ENCODE results near the gene ACE2.

Gene ACE2

DNA sequence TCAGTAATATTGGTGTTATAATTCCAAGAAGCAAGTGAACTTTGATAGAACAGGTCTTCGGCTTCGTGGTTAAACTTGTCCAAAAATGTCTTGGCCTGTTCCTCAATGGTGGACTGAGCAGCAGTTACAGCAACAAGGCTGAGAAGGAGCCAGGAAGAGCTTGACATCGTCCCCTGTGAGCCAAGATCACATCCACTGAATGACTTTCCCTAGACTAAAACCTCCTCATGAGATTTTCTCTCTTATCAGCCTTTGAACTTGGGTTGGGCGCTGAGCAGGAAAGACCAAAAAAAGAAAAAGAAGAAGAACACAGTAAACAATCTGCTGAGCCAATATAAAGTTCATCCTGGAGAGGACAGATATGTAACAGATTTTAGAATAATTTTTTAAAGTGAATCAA, at the start of gene ACE2:
ACE2 (minus strand) TSS at position 216 of the 400 bp plus-strand sequence; CDS start at position 167, 49 bp downstream.
- TF ChIP-seq, protein P1, sequence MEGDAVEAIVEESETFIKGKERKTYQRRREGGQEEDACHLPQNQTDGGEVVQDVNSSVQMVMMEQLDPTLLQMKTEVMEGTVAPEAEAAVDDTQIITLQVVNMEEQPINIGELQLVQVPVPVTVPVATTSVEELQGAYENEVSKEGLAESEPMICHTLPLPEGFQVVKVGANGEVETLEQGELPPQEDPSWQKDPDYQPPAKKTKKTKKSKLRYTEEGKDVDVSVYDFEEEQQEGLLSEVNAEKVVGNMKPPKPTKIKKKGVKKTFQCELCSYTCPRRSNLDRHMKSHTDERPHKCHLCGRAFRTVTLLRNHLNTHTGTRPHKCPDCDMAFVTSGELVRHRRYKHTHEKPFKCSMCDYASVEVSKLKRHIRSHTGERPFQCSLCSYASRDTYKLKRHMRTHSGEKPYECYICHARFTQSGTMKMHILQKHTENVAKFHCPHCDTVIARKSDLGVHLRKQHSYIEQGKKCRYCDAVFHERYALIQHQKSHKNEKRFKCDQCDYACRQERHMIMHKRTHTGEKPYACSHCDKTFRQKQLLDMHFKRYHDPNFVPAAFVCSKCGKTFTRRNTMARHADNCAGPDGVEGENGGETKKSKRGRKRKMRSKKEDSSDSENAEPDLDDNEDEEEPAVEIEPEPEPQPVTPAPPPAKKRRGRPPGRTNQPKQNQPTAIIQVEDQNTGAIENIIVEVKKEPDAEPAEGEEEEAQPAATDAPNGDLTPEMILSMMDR (IDR thresholded peaks at IDR 0.05): no peak

DNA sequence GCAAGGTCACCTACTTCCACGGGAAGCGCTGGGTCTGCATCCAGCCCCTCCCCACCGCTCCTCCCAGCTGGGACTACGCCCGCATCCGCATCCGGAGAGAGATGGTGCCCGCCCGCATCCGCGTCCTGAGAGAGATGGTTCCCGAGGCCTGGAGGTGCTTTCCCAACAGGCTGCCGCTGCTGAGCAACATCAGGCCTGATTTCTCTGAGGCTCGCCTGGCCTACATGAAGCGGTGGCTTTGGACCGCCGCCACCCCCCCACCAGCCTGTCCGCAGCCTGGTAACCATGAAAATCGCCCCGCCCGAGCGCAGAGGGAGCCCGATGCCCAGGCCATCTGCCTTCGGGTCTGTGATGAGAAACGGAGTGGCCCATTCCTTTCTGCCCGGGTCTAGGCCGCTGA, 45.8 kb upstream of the ACE2 start:
- TF ChIP-seq, protein P1 (IDR thresholded peaks at IDR 0.05): no peak

DNA sequence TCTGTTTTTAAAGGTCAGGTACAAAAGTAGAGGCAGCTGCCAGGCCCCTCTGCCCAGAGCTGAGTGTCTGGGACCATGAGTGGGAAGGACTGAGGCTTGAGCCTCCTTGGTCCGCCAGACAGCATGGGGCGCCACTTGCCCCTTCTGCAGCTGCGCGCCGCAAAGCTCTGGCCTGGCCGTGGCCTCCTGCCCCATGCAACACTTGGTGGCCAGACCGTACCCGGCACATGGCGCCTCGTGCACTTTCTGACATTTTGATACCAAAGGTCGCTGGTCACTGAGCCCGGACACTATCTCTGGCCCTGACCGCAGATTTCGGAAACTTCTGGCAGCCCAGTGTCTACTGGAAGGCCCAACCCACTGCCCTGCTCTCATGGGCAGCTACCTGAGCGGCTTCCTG, 45.3 kb upstream of the ACE2 start:
- TF ChIP-seq, protein P1 (IDR thresholded peaks at IDR 0.05): no peak

DNA sequence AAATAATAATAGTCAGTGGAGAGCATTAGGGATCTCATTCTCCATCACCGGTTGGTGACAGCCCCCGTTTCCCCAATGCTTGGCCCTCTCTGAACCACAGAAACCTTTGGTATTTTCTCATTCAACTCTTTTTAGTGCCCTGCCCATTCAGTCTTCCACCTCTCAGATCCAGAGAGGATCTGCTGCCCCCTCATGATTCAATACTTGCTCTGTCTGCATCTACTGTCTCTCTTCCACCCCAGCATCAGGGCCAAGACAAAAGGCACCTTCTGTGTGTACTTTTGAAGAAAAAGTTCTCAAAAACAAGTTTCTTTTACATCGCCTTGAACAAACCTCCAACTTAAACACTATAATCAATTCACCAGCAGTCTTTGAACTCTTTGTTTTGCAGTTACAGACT, 44.5 kb upstream of the ACE2 start:
- TF ChIP-seq, protein P1 (IDR thresholded peaks at IDR 0.05): no peak

DNA sequence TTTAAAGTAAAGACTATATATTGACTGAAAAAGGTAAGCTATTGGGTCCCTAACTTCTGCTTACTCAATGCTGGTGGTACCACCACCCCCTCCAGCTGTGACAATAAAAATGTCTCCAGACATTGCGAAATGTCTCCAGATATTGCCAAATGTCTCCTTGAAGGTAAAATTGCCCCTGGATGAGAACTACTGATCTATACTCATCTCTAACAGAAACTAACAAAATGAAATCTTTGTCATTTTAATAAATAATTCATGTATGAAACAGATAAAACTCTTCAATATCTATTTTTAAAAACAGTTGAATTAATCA, 43.8 kb upstream of the ACE2 start:
- TF ChIP-seq, protein P1 (IDR thresholded peaks at IDR 0.05): no peak

DNA sequence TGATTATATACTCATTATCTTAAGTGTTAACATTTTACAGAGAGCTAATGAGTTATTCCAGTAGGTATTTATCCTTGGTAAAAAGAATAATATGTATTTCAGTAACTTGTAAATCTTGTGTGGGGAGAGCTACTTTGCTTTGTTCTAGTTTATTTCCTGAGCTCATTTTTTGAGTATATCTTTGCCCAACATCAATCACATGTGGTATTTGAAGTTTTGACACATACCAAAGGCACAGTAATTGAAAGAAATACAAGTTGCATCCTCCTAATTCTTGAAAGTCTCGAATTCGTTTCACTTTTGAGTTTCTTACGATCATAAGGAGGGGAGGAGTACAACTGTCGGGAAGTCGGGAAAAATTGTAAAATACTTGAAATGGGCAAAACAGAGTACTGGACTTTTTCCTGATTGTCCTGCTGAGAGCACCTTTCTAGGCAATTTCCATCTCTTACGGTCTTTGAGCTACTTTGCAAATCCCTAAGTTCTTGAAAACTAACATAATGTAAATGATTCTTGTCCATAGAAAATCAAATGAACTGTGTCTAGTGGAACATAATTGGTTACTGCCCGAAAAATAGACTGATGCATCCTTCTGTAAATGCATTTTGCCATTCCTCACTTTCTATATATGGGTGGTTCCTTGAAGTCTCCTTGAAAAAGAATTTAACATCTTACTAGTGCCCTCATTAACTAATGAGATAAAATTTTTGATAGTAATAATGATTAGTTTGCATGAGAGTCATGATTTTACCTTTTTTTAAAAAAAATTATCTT, 43.2 kb upstream of the ACE2 start:
- TF ChIP-seq, protein P1 (IDR thresholded peaks at IDR 0.05): no peak

DNA sequence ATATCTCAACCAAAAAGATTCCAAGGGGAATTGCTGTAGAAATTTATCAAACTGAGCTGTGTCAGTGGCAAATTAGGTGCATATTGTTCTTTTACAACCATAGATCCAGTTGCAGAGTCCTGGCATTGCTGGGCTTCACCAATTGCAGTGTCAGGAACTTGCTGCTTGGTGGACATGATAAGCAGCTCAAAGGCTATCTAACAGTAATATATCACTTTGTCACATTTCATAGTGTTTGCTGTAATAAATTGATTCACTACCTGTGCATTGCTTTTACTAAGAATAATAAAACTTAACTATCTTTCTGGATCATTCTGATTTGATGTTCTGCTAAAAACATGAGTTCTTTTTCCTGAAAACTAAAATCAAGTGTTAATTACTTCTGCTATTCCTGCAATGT, 30.9 kb upstream of the ACE2 start:
- TF ChIP-seq, protein P1 (IDR thresholded peaks at IDR 0.05): no peak

DNA sequence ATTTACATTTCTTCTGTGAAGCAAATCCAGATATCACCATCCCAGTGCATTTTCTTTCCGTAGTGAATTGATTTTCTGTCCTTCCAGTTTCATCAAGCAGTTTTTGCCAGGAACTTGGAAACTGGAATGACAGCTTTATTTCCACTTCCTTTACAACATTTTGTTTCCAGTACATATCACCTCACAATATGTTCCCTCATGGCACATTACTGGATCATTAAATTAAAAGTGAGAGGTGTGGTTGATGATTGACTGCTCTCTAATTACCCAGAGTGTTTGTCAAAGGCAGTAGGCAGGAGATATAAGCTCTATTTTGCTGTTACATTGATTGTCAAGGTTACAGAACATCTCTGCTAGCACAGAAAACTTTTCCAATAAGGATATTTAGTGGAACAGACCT, 22.3 kb upstream of the ACE2 start:
- TF ChIP-seq, protein P1 (IDR thresholded peaks at IDR 0.05): no peak
